Tibial nerve (tissue), 3 donors: Measurements from ENCODE around the gene THOC2.

ENCODE experiments used
- EP300 ChIP-seq, 2 donors: sonication (generic); formaldehyde crosslinking; IDR thresholded peaks; one replicate each; pipeline ENCODE4 v1.6.1; 2017; ENCODE audit warnings: antibody characterized with exemption in 2 of 2, mild to moderate bottlenecking in 1 of 2
- POLR2A ChIP-seq, 2 donors: fragments of 450-650 bp; IDR thresholded peaks; one replicate each; pipeline ENCODE4 v1.6.1; 2017; ENCODE audit warnings: antibody characterized with exemption in 2 of 2, mild to moderate bottlenecking in 2 of 2, moderate library complexity in 2 of 2

GRCh38 chrX:123698979-123699520 is 33.8 kb downstream of the THOC2 start:
- TF ChIP-seq EP300 (IDR thresholded peaks at IDR 0.05) (no peak), POLR2A (IDR thresholded peaks at IDR 0.05) (no peak)
